AG04450 (cell line): Measurements from ENCODE around the gene CLDN14. TPM values are rescaled to one million over a fixed set of nuclear protein-coding genes. Genes with fewer than 3 reads are reported as not detected.

Experiments used
- CTCF ChIA-PET: fragments of 300-600, 350-600 bp; formaldehyde crosslinking; extraction: SDS; loops from one replicate; lab custom pipeline; 2022; ENCODE audit warnings: antibody characterized with exemption, inconsistent platforms; lab: Charles Lee
- POLR2A ChIA-PET: fragments of 350-600 bp; formaldehyde crosslinking; extraction: SDS; loops from one replicate; lab custom pipeline; 2021; ENCODE audit warnings: antibody characterized with exemption, inconsistent platforms; lab: Yijun Ruan, JAX
- DNase-seq: peaks from one replicate; pipeline ENCODE4 v3.0.0-alpha.2; 2011; ENCODE audit warnings: low read depth, low spot score
- H3K27ac ChIP-seq: one replicate; pipeline ENCODE4 v1.5.1; 2012; ENCODE audit warnings: low read depth, low read length, control low read depth
- H3K27me3 ChIP-seq: one replicate; pipeline ENCODE4 v1.6.0; 2012; ENCODE audit warnings: low read length; ENCODE audit not compliant: control insufficient read depth, insufficient read depth
- H3K4me3 ChIP-seq: 2 replicates; pipeline ENCODE4 v1.5.1; 2011; ENCODE audit warnings: mild to moderate bottlenecking, low read depth, low read length, control low read depth
- H3K9me3 ChIP-seq: 2 replicates; pipeline ENCODE4 v1.5.1; 2012; ENCODE audit warnings: low read length; ENCODE audit not compliant: control insufficient read depth, insufficient read depth
- polyA minus RNA-seq: library from RNA; depleted of rRNA, polyadenylated mRNA; stranded (reverse); fragments of >200 nt; gene quantifications from 2 replicates; pipeline ENCODE4 v1.2.3, GENCODE V29; 2011; rRNA and poly(A)+ RNA removed
- polyA plus RNA-seq: library from polyadenylated mRNA; depleted of rRNA; stranded (reverse); fragments of >200 nt; gene quantifications from 2 replicates; pipeline ENCODE4 v1.2.3, GENCODE V29; 2011; rRNA removed
- TF ChIP-seq, protein P1 (sequence below): IDR thresholded peaks from 2 replicates; pipeline ENCODE4 v1.5.1; 2011; ENCODE audit warnings: low read depth, low read length, control low read depth, inconsistent platforms

CLDN14 gene, protein sequence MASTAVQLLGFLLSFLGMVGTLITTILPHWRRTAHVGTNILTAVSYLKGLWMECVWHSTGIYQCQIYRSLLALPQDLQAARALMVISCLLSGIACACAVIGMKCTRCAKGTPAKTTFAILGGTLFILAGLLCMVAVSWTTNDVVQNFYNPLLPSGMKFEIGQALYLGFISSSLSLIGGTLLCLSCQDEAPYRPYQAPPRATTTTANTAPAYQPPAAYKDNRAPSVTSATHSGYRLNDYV
- polyA plus RNA-seq (not detected in 2 replicates), polyA minus RNA-seq (not detected in 2 replicates)

DNA sequence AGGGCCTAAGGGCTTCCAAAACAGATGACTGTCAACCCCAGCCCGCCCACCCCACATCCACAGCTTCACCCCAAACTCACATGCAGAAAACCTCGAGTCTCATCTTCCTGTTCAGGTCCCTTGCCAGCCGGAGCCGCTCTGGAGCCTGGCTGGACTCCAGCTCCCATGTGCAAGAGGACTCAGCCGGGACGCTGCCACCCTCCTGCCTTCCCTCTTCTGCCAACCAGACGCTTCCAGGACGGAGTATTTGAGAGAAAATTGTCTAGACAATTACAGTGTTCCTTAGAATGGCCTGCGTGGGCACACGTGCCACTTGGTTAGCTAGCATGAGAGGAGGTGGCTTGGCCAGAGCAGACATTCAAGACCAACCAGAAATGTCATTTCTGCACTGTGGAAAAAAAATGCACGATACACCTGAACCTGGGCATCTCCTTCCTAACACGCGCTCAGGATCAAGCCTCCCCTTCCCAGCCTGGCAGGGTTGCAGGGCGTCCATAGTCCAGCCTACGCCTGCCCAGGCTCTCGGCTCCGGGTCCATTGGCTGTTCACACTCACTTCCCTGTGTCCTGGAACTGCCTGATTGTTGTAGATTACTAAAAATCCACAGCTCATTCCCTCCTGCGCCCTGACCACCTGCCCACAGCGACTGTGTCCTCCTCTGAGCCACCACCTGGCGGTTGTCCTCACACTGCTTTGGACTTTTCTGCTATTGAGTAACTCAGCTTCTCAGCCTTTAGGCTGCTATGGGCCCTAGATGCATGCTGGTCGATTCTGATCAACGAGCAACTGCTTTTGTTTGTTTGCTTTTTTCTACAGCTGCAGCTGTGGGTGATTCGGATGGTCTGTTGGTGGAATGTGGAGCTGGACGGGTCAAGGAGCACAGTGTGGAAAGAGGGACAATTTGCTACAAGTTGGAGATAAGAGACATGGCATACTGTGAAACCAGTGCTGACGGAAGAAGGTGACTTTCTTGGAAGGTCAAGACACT is at the start of gene CLDN14:
TSS of gene CLDN14 (minus strand) at position 708 of the 988 bp plus-strand sequence. CDS start 18,427 bp downstream, outside the sequence.
- TF ChIP-seq, protein P1, sequence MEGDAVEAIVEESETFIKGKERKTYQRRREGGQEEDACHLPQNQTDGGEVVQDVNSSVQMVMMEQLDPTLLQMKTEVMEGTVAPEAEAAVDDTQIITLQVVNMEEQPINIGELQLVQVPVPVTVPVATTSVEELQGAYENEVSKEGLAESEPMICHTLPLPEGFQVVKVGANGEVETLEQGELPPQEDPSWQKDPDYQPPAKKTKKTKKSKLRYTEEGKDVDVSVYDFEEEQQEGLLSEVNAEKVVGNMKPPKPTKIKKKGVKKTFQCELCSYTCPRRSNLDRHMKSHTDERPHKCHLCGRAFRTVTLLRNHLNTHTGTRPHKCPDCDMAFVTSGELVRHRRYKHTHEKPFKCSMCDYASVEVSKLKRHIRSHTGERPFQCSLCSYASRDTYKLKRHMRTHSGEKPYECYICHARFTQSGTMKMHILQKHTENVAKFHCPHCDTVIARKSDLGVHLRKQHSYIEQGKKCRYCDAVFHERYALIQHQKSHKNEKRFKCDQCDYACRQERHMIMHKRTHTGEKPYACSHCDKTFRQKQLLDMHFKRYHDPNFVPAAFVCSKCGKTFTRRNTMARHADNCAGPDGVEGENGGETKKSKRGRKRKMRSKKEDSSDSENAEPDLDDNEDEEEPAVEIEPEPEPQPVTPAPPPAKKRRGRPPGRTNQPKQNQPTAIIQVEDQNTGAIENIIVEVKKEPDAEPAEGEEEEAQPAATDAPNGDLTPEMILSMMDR, result no peak
- CTCF ChIA-PET, result interaction anchor here (0.5 to 1.9 kb wide), 4 partner anchors 35 to 451 kb away, joined by 3 to 8 read pairs (median 4); no protein-coding TSS in a partner anchor
- no peaks in the 10 kb centered on the region for H3K9me3 ChIP-seq
- POLR2A ChIA-PET, result interaction anchor here (0.6 to 0.7 kb wide), 2 partner anchors 42 to 167 kb away, joined by 4 to 10 read pairs; no protein-coding TSS in a partner anchor
- no peak within 1 kb of the TSS for H3K4me3 ChIP-seq
- DNase-seq, result no peak
- H3K27ac ChIP-seq, result no peak within 1 kb of the TSS
- H3K27me3 ChIP-seq, result no peaks in the 10 kb centered on the region

DNA sequence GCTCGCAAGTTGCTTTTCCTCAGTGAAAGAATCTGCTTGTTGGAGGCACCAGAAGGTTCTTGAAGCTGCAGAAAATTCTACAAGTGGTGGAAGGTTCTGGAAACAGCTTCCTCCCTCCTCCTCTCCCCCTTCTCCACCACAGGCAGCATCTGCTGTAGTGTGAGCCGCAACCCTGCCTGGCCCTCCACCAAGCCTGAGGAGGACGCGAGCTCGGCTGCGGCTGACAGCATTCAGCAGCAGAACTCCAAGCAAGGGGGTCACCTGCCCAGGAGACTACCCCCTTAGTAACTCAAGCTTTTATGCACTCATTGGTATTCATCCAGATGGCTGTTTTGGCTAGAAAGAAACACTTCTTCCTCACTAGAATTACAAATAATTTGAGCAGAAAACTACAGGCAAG is 48.8 kb upstream of the CLDN14 start:
- no peaks in the 10 kb centered on the region for H3K9me3 ChIP-seq
- TF ChIP-seq, protein P1, result no peak
- no peak overlapping the region for H3K27ac ChIP-seq
- peaks cover 33% of the 10 kb centered on the region for H3K27me3 ChIP-seq
- CTCF ChIA-PET, result interaction anchor here (0.7 to 1.0 kb wide), 2 partner anchors 25 to 134 kb away, joined by 3 read pairs; no protein-coding TSS in a partner anchor
- no peak overlapping the region for H3K4me3 ChIP-seq
- POLR2A ChIA-PET, result no interaction called here
- no peak for DNase-seq

DNA sequence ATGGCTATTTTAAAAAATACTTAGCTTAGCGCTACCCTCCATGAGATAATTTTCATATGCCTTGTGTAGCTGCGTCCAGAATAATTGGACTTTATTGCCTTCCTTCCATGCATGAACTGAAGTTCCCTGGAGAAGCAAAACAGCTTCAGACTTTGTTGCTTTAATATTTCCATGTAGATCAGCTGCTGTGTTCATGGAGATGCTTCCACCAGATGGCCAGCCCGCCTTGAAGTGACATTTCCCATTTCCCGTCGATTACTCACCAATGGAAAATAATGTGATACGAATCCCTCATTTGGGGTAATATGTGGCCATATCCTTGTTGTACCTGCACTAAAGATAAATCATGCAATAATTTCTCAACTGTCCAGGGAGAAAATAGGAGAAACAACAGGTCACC is 47.4 kb upstream of the CLDN14 start:
- peaks cover 40% of the 10 kb centered on the region for H3K27me3 ChIP-seq
- TF ChIP-seq, protein P1, result no peak
- POLR2A ChIA-PET, result no interaction called here
- no peaks in the 10 kb centered on the region for H3K9me3 ChIP-seq
- no peak overlapping the region for H3K27ac ChIP-seq
- CTCF ChIA-PET, result interaction anchor here (1.1 kb wide), 1 partner anchor 390 kb away, joined by 3 read pairs; no protein-coding TSS in a partner anchor
- H3K4me3 ChIP-seq, result no peak overlapping the region
- no peak for DNase-seq

DNA sequence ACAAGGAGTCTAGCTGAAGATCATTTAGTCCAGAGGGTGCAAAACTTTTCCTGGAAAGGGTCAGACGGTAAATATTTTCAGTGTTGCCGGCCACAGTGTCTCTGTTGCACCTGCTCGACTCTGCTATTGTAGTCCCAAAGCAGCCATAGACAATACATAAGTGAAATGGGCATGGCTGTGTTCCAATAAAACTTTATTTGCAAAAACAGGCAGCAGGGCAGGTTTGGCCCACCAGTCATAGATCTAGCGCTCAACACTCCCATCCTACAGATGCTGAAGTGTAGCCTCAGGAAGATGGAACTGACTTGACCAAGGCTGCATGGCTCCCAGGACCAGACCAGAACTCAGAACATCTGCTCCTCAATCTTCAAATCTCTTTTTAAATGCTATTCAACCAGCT is 46.2 kb upstream of the CLDN14 start:
- no peak overlapping the region for H3K27ac ChIP-seq
- no peak for DNase-seq
- TF ChIP-seq, protein P1, result no peak
- POLR2A ChIA-PET, result no interaction called here
- no peaks in the 10 kb centered on the region for H3K9me3 ChIP-seq
- peaks cover 41% of the 10 kb centered on the region for H3K27me3 ChIP-seq
- CTCF ChIA-PET, result interaction anchor here (1.1 kb wide), 1 partner anchor 104 kb away, joined by 4 read pairs; no protein-coding TSS in a partner anchor
- no peak overlapping the region for H3K4me3 ChIP-seq
